ENCODE data around the gene ATF6B. TPM values are rescaled to one million over a fixed set of nuclear protein-coding genes. Genes with fewer than 3 reads are reported as not detected.

Gene ATF6B
- total and polyA plus RNA-seq, 9 donors: 11.7 to 53.3 (median 46.5) TPM

DNA sequence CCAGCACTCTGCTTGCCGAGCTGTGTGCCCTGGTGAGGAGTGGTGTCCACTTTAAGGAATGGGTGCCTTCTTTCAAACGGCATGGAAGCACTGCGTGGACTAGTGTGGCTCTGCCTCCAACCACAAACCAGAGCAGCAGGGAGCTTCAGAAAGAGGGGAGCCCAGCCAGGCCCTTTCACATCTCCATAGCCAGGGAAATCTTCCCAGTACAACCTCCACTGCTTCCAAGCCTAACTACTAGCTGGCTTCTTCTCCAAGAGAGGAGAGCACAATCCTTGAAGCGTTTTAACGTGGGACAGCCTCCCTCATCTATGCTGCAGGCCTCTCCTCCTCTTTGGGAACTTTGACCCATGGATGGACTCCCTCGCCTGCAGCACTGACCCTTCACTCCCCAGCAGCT, 45.6 kb downstream of the ATF6B start:
- Histone ChIP-seq H3K27ac (ENCODE audit: low read length) (peak overlapping the region; percentile 87), H3K4me1 (ENCODE audit: control insufficient read depth, insufficient read depth, low read length) (peaks cover 37% of the 10 kb centered on the region), H3K9me3 (replicated peaks; ENCODE audit: control insufficient read depth, low read depth, low read length) (no peaks in the 10 kb centered on the region), H3K27me3 (ENCODE audit: control insufficient read depth, insufficient read depth, low read length) (peaks cover 9% of the 10 kb centered on the region), H3K36me3 (ENCODE audit: control insufficient read depth, insufficient read depth, low read length) (peaks cover 69% of the 10 kb centered on the region), H3K4me3 (ENCODE audit: low read length) (no peak overlapping the region)
- peak; percentile 90 for DNase-seq
- 21% methylated on average over 5 of the region's 6 CpGs for WGBS (ENCODE audit: insufficient coverage)

DNA sequence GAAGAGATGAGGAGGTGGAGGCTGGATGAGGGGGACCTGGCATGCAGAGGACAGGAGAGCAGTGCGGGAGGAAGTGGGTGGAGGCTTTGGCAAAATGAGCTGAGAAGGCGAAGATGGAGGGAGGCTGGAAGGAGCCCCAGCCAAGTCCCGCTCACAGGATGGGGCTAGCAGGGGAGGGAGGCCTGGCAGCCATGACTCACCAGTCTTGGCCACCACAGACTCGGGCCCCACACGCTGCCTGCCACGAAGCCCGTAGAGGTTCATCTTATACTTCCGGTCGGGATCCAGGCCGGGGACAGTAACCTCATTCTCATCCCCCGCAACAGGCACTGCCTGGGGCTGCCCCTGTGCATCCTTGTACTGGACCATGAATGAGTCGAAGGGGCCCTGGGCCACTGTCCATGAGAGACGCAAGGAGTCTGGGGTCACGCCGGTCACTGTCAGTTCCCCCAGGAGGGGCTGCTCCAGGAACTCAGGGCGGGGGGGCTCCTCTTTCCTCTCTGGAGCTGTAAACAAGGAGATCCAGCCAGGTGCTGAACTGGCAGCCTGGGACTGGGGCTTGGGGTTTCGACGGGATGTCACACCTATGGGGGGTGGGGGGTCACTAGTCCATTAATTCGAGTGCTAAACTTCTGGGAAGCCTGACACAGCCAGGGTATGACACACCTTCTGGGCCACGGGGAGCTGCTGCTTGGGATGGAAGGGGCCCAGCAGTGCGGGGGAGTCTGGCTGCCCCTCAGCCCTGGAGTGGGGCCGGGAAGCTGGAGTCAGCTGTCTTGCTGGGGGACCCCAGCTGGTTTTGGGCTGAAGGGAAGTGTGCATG, 46.7 kb downstream of the ATF6B start:
- 34% methylated on average over 20 of the region's 22 CpGs for WGBS (ENCODE audit: insufficient coverage)
- H3K36me3 ChIP-seq (ENCODE audit: control insufficient read depth, insufficient read depth, low read length): peaks cover 66% of the 10 kb centered on the region
- peaks cover 43% of the 10 kb centered on the region for H3K4me1 ChIP-seq (ENCODE audit: control insufficient read depth, insufficient read depth, low read length)
- no peaks in the 10 kb centered on the region for H3K9me3 ChIP-seq (replicated peaks; ENCODE audit: control insufficient read depth, low read depth, low read length)
- peak; percentile 90 for DNase-seq
- no peak overlapping the region for H3K4me3 ChIP-seq (ENCODE audit: low read length)
- H3K27ac ChIP-seq (ENCODE audit: low read length): peak overlapping the region; percentile 87
- peaks cover under 1% of the 10 kb centered on the region for H3K27me3 ChIP-seq (ENCODE audit: control insufficient read depth, insufficient read depth, low read length)

DNA sequence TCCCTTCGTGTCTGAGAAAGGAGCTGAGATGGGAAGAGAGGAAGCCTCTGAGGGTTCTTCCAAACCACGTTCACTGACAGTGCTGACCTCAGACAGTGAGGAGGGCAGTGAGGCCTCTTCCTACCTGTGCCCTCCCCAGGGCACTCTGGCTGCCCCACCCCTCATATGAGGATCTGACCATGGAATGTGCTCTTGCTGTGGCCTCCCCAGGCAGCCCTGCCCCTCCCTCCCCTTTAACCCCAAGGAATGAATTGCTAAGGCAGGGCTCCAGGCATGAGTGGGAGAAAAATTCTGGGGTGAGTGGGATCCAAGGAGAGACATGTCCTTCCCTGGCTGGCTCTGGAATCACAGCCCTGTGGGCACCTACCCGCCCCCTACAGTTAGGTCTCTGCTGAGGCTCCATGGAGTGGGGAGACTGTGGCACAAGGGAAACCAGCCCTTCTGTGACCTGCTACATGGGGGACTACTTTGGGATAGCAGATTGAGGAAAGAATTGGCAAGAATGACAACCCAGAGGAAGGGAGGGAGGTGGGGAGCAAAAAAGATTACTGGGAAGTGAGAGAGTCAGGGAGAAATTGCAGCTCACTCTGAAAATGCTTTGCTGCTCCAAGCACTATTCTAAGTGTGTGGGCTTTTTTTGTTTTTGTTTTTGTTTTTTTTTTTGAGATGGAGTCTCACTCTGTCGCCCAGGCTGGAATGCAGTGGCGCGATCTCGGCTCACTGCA, 48.3 kb downstream of the ATF6B start:
- WGBS (ENCODE audit: insufficient coverage): no CpG with 5 or more reads among the region's 7 CpGs
- Histone ChIP-seq H3K9me3 (replicated peaks; ENCODE audit: control insufficient read depth, low read depth, low read length) (no peaks in the 10 kb centered on the region), H3K27me3 (ENCODE audit: control insufficient read depth, insufficient read depth, low read length) (no peaks in the 10 kb centered on the region), H3K36me3 (ENCODE audit: control insufficient read depth, insufficient read depth, low read length) (peaks cover 61% of the 10 kb centered on the region), H3K27ac (ENCODE audit: low read length) (no peak overlapping the region), H3K4me1 (ENCODE audit: control insufficient read depth, insufficient read depth, low read length) (peaks cover 59% of the 10 kb centered on the region), H3K4me3 (ENCODE audit: low read length) (no peak overlapping the region)
- no peak for DNase-seq

DNA sequence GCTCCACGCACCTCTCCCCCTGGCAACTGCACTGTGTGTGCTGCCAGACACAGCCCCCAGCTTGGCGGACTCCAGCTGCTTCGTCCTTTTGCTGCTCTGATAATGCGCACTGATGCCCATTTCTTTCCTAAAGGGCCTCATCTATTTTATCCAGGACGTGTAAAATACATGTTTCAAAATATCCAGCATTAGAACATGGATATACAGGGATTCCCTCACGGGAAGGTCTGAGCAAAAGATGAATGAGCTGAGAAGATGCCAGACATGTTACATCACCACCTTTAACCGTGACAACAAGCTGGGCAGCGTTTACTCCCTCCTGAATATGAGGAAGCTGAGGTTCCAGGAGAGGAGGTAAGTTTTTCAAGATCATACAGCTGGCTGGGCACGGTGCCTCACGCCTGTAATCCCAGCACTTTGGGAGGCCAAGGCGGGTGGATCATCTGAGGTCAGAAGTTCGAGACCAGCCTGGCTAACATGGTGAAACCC, 51.7 kb downstream of the ATF6B start:
- Histone ChIP-seq H3K9me3 (replicated peaks; ENCODE audit: control insufficient read depth, low read depth, low read length) (no peaks in the 10 kb centered on the region), H3K4me3 (ENCODE audit: low read length) (no peak overlapping the region), H3K36me3 (ENCODE audit: control insufficient read depth, insufficient read depth, low read length) (peaks cover 50% of the 10 kb centered on the region), H3K4me1 (ENCODE audit: control insufficient read depth, insufficient read depth, low read length) (peaks cover 58% of the 10 kb centered on the region), H3K27me3 (ENCODE audit: control insufficient read depth, insufficient read depth, low read length) (no peaks in the 10 kb centered on the region), H3K27ac (ENCODE audit: low read length) (peak overlapping the region; percentile 71)
- WGBS (ENCODE audit: insufficient coverage): 27% methylated on average over 4 of the region's 12 CpGs
- peak; percentile 92 for DNase-seq

DNA sequence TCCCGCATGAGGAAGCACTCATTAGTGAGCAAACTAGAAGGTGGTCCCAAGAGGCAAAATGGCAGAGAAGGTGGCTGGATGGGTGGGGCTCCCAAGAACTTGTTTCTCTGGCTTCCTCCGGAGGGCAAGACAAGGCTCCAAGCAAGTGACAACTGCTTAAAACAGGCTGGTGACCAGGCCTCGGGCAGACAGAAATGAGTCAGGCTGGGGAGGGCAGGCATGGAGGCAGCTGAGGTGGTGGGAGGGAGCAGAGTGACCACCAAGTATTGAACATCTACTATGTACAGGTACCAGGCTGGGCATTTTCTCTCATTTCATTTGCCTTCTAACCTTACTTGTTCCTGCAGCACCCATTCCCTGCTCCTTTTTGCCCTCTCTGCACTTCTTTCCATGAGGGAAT, 52.3 kb downstream of the ATF6B start:
- DNase-seq: no peak
- Histone ChIP-seq H3K4me3 (ENCODE audit: low read length) (no peak overlapping the region), H3K4me1 (ENCODE audit: control insufficient read depth, insufficient read depth, low read length) (peaks cover 58% of the 10 kb centered on the region), H3K27me3 (ENCODE audit: control insufficient read depth, insufficient read depth, low read length) (no peaks in the 10 kb centered on the region), H3K27ac (ENCODE audit: low read length) (peak overlapping the region; percentile 71), H3K36me3 (ENCODE audit: control insufficient read depth, insufficient read depth, low read length) (peaks cover 45% of the 10 kb centered on the region), H3K9me3 (replicated peaks; ENCODE audit: control insufficient read depth, low read depth, low read length) (no peaks in the 10 kb centered on the region)
- WGBS (ENCODE audit: insufficient coverage): 63% methylated on average over 3 of the region's 3 CpGs

DNA sequence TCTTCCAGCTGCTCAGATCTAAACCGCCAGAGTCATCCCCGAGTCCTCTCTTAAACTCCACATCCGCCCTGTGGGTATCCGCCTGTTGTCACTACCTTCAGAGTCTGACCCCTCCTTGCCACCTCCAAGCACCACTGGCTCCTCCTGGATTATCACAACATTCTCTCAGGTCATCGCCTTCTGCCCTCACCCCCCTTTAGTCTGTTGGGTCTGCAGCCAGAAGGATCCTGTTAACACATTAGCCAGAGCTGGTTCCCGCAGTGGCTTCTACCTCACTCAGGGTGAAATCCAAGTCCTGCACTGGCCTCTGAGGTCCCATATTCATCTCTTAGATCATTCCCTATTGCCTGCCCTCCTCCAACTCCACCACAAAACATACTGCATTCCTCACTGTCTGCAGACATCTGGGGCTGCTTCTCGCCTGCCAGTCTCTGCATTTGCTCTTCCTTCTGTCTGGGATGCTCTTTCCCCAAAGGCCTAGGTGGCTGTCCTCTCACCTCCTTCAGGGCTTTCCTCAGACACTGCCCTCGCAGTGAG, 53.0 kb downstream of the ATF6B start:
- Histone ChIP-seq H3K4me1 (ENCODE audit: control insufficient read depth, insufficient read depth, low read length) (peaks cover 60% of the 10 kb centered on the region), H3K27me3 (ENCODE audit: control insufficient read depth, insufficient read depth, low read length) (no peaks in the 10 kb centered on the region), H3K9me3 (replicated peaks; ENCODE audit: control insufficient read depth, low read depth, low read length) (no peaks in the 10 kb centered on the region), H3K36me3 (ENCODE audit: control insufficient read depth, insufficient read depth, low read length) (peaks cover 47% of the 10 kb centered on the region), H3K27ac (ENCODE audit: low read length) (no peak overlapping the region), H3K4me3 (ENCODE audit: low read length) (no peak overlapping the region)
- 53% methylated on average over 8 of the region's 8 CpGs for WGBS (ENCODE audit: insufficient coverage)
- no peak for DNase-seq

DNA sequence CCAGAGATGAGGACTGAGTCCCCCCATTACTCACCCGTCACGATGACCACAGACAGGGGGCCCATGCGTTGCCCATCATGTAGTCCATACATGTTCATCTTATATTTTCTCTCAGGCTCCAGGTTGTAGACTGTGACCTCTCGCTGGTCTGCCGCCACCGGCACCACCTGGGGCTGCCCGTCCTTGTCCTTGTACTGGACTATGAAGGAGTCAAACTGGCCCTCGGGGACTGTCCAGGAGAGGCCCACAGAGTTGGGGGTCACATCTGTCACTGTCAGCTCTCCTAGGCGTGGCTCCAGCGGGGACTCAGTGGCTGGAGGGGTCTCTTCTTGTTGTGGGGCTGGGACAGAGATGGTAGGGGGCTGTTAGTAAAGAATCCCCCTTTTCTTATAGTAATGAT, 54.4 kb downstream of the ATF6B start:
- WGBS (ENCODE audit: insufficient coverage): no CpG with 5 or more reads among the region's 10 CpGs
- H3K4me3 ChIP-seq (ENCODE audit: low read length): no peak overlapping the region
- no peak overlapping the region for H3K27ac ChIP-seq (ENCODE audit: low read length)
- no peak for DNase-seq
- H3K36me3 ChIP-seq (ENCODE audit: control insufficient read depth, insufficient read depth, low read length): peaks cover 49% of the 10 kb centered on the region
- H3K4me1 ChIP-seq (ENCODE audit: control insufficient read depth, insufficient read depth, low read length): peaks cover 61% of the 10 kb centered on the region
- H3K27me3 ChIP-seq (ENCODE audit: control insufficient read depth, insufficient read depth, low read length): no peaks in the 10 kb centered on the region
- H3K9me3 ChIP-seq (replicated peaks; ENCODE audit: control insufficient read depth, low read depth, low read length): no peaks in the 10 kb centered on the region

DNA sequence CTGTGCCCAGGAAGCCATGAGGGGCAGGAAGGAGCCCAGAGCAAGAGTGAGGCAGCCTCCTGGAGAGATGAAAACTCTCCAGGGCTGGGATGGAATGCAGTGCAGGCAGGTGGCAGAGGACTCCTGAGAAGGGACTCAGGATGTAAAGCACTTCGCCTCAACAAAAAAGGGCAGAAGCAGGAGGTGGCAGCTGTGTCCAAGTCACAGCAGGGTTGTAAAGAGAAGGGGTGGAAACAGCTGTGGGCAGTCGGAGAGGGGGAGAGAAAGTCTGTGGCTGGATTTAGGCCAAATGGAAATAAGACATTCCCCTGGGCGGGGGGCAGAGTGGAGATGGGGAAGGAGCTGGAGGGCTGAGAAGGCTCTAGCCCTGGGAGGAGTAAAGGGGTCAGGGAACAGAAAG, 54.9 kb downstream of the ATF6B start:
- Histone ChIP-seq H3K27me3 (ENCODE audit: control insufficient read depth, insufficient read depth, low read length) (no peaks in the 10 kb centered on the region), H3K4me3 (ENCODE audit: low read length) (no peak overlapping the region), H3K27ac (ENCODE audit: low read length) (peak overlapping the region; percentile 63), H3K4me1 (ENCODE audit: control insufficient read depth, insufficient read depth, low read length) (peaks cover 61% of the 10 kb centered on the region), H3K36me3 (ENCODE audit: control insufficient read depth, insufficient read depth, low read length) (peaks cover 53% of the 10 kb centered on the region), H3K9me3 (replicated peaks; ENCODE audit: control insufficient read depth, low read depth, low read length) (no peaks in the 10 kb centered on the region)
- 50% methylated on average over 3 of the region's 3 CpGs for WGBS (ENCODE audit: insufficient coverage)
- DNase-seq: peak; percentile 66

DNA sequence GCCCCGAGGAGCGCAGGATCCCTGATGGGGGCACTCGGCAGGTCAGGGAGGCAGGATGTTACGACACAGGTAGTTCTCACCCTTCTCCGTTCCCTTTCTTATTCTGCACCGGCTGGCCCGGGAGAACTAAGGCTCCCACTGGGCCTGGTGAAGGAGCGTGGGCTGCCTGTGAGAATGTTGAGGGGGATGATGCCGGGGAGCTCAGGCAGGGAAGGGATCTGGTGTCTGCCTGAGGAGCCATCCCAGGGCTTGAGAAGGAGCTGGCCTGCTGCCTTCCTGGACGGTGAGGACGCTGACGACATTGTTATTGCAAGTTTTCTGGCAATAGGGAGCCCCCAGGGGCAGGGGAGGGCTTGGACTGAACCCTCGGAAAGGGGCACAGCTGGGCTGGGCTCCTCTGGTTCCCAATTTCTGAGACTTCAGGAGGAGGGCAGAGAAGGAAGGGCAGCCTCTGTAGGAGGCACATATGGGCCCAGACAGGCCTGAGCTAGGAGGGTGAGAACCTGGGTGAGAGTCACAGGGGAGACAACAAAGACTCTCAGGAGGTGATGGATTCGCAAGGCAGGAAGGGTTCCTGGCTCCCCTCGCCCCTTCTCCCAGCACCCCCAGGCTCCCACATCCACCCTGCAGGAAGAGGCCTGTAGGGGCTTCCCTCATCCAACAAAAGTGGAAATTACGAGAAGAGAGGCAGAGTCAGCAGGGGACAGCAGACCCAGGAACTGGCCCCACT, 57.1 kb downstream of the ATF6B start:
- DNase-seq: peak; percentile 92
- H3K4me3 ChIP-seq (ENCODE audit: low read length): no peak overlapping the region
- H3K36me3 ChIP-seq (ENCODE audit: control insufficient read depth, insufficient read depth, low read length): peaks cover 50% of the 10 kb centered on the region
- 22% methylated on average over 12 of the region's 16 CpGs for WGBS (ENCODE audit: insufficient coverage)
- H3K4me1 ChIP-seq (ENCODE audit: control insufficient read depth, insufficient read depth, low read length): peaks cover 47% of the 10 kb centered on the region
- no peaks in the 10 kb centered on the region for H3K27me3 ChIP-seq (ENCODE audit: control insufficient read depth, insufficient read depth, low read length)
- peak overlapping the region; percentile 79 for H3K27ac ChIP-seq (ENCODE audit: low read length)
- H3K9me3 ChIP-seq (replicated peaks; ENCODE audit: control insufficient read depth, low read depth, low read length): no peaks in the 10 kb centered on the region
